Panc1 (cell line): ENCODE data around the gene PTDSS2. TPM values are rescaled to one million over a fixed set of nuclear protein-coding genes. Genes with fewer than 3 reads are reported as not detected.

Experiments used
- ATAC-seq: fragments of 200-7000 bp; cut with Tn5 transposase; 2 replicates; pipeline ENCODE4 v1.9.1; 2020; ENCODE audit warnings: mild to moderate bottlenecking, moderate library complexity
- BruUV-seq: library from RNA; stranded (reverse); fragments of 400-500 nt; replicated peaks from 2 replicates; lab custom pipeline; 2021; lab: Mats Ljungman, UMichigan
- CTCF ChIA-PET: fragments of 300-600 bp; sonication (Branson Sonifier 250); formaldehyde crosslinking; loops from one replicate; lab custom pipeline; 2022; ENCODE audit warnings: antibody characterized with exemption; lab: Charles Lee
- POLR2A ChIA-PET: fragments of 300-600 bp; sonication (Branson Sonifier 250); formaldehyde crosslinking; loops from one replicate; lab custom pipeline; 2022; ENCODE audit warnings: antibody characterized with exemption; lab: Charles Lee
- DNase-seq: peaks from one replicate; pipeline ENCODE4 v3.0.0-alpha.2; 2010; ENCODE audit warnings: low read depth, low spot score
- H3K27ac ChIP-seq: 2 replicates; pipeline ENCODE4 v1.5.1; 2011; ENCODE audit warnings: mild to moderate bottlenecking, low read length, inconsistent platforms
- H3K27me3 ChIP-seq: fragments of 200-500 bp; sonication (Bioruptor generic); 2 replicates; pipeline ENCODE4 v1.6.0; 2014; ENCODE audit warnings: low read length, inconsistent platforms; ENCODE audit not compliant: control insufficient read depth, insufficient read depth
- H3K36me3 ChIP-seq: fragments of 200-500 bp; sonication (Bioruptor generic); 2 replicates; pipeline ENCODE4 v1.5.1; 2014; ENCODE audit warnings: inconsistent platforms, mild to moderate bottlenecking, low read length, moderate library complexity; ENCODE audit not compliant: control insufficient read depth, insufficient read depth
- H3K4me1 ChIP-seq: 2 replicates; pipeline ENCODE4 v1.5.1; 2011; ENCODE audit warnings: inconsistent platforms, mild to moderate bottlenecking, low read length, moderate library complexity; ENCODE audit not compliant: control insufficient read depth, insufficient read depth
- H3K4me3 ChIP-seq, 2 experiments: 2 replicates each; pipeline ENCODE4 v1.5.1; 2011 to 2012; ENCODE audit warnings: low read depth in 2 of 2, low read length in 2 of 2, mild to moderate bottlenecking in 2 of 2, inconsistent platforms in 1 of 2, moderate library complexity in 1 of 2
- H3K9me3 ChIP-seq: fragments of 200-500 bp; sonication (Bioruptor generic); 2 replicates; pipeline ENCODE4 v1.5.1; 2014; ENCODE audit warnings: low read depth, mild to moderate bottlenecking, inconsistent platforms, low read length, moderate library complexity; ENCODE audit not compliant: control insufficient read depth, insufficient read depth
- CTCF ChIP-seq: fragments of 450-650 bp; IDR thresholded peaks from 2 replicates; pipeline ENCODE4 v1.5.1; 2017; ENCODE audit warnings: mild to moderate bottlenecking
- POLR2AphosphoS5 ChIP-seq: IDR thresholded peaks from 2 replicates; pipeline ENCODE4 v1.6.1; 2012; ENCODE audit warnings: mild to moderate bottlenecking, low read depth, low read length, moderate library complexity
- REST ChIP-seq, 2 experiments: IDR thresholded peaks; 2 replicates each; pipeline ENCODE4 v1.6.1; 2011 to 2012; ENCODE audit warnings: low read depth in 2 of 2, control low read depth in 1 of 2, low read length in 1 of 2, mild to moderate bottlenecking in 1 of 2, moderate library complexity in 1 of 2; ENCODE audit not compliant: insufficient read depth in 1 of 2
- SIN3A ChIP-seq: IDR thresholded peaks from 2 replicates; pipeline ENCODE4 v1.6.1; 2012; ENCODE audit warnings: low read depth, mild to moderate bottlenecking, low read length, moderate library complexity, borderline replicate concordance; ENCODE audit not compliant: insufficient read depth
- TCF7L2 ChIP-seq: IDR thresholded peaks from 2 replicates; pipeline ENCODE4 v1.6.1; 2011; ENCODE audit warnings: mild to moderate bottlenecking, low read depth, low read length, inconsistent platforms
- in situ Hi-C: cut with HindIII; loops from 2 replicates; pipeline ENCODE4 v1.10.0; 2016; ENCODE audit warnings: low sequenced_read_pairs, low pct_unique_long_range_greater_than_20kb
- intact Hi-C: fragments of 100-400 bp; cut with micrococcal nuclease; formaldehyde crosslinking; loops from one replicate; pipeline ENCODE4 v1.10.0; 2022; ENCODE audit not compliant: unreplicated experiment
- total RNA-seq: library from RNA; stranded (reverse); gene quantifications from one replicate; pipeline ENCODE4 v1.2.1, GENCODE V29; 2021; ENCODE audit not compliant: unreplicated experiment

Gene PTDSS2
- total RNA-seq, 1 experiment from 2014 or later, result 103 TPM

- no peak overlapping the region for H3K27ac ChIP-seq
- ChIA-PET CTCF (no interaction called here), POLR2A (no interaction called here)
- in situ Hi-C loops, result no loop called here
- no peak overlapping the region for H3K4me3 ChIP-seq
- H3K36me3 ChIP-seq, result peaks cover 3% of the 10 kb centered on the region; the same call in 1 of the 2 replicates
- peaks cover 14% of the 10 kb centered on the region for H3K4me1 ChIP-seq
- H3K9me3 ChIP-seq, result no peaks in the 10 kb centered on the region
- DNase-seq (no peak), ATAC-seq (no peak)
- intact Hi-C loops, result no loop called here
- TF ChIP-seq TCF7L2 (no peak), REST (IDR thresholded peaks at IDR 0.05; ENCODE audit: insufficient read depth in 1 of 2, low read depth in 2 of 2, low read length in 1 of 2) (no peak), CTCF (no peak), SIN3A (no peak), POLR2AphosphoS5 (no peak)
- no peaks in the 10 kb centered on the region for H3K27me3 ChIP-seq
- BruUV-seq, result no TSS peak
Observed at GRCh38 chr11:529728-530411, 79.8 kb downstream of the PTDSS2 start.

GRCh38 chr11:530960-531831 is 81.1 kb downstream of the PTDSS2 start:
- no peak for DNase-seq

More at GRCh38 chr11:530960-531831, 81.1 kb downstream of the PTDSS2 start:
- intact Hi-C loops, result no loop called here
- H3K4me3 ChIP-seq, result no peak overlapping the region
- H3K27ac ChIP-seq, result no peak overlapping the region
- ATAC-seq, result no peak
- BruUV-seq, result no TSS peak
- no peaks in the 10 kb centered on the region for H3K9me3 ChIP-seq
- no peaks in the 10 kb centered on the region for H3K27me3 ChIP-seq
- H3K36me3 ChIP-seq, result peaks cover 3% of the 10 kb centered on the region; the same call in 1 of the 2 replicates
- ChIA-PET POLR2A (no interaction called here), CTCF (no interaction called here)
- in situ Hi-C loops, result no loop called here
- no peak for TF ChIP-seq TCF7L2
- no peak for TF ChIP-seq SIN3A
- TF ChIP-seq REST (IDR thresholded peaks at IDR 0.05; ENCODE audit: insufficient read depth in 1 of 2, low read depth in 2 of 2, low read length in 1 of 2), result no peak
- TF ChIP-seq POLR2AphosphoS5, result peak; percentile 8; the same call in 1 of the 2 replicates
- TF ChIP-seq CTCF, result no peak
- H3K4me1 ChIP-seq, result peaks cover 17% of the 10 kb centered on the region
